HUDEP-2 (cell line): ENCODE results near the gene TUBA3D.
A peak's percentile ranks its signal among the peaks of the same experiment; 100 is the strongest.
"Not testable (repeated sequence)": the region's sequence is repeated elsewhere in the genome, so short reads cannot be mapped to it uniquely, and the experiment has no call there.

Source experiments
- DNase-seq, 76 experiments: peaks; one replicate each; lab custom pipeline; 2025; ENCODE audit not compliant: unreplicated experiment in 76 of 76; lab: John Stamatoyannopoulos, UW

The TUBA3D gene

DNA sequence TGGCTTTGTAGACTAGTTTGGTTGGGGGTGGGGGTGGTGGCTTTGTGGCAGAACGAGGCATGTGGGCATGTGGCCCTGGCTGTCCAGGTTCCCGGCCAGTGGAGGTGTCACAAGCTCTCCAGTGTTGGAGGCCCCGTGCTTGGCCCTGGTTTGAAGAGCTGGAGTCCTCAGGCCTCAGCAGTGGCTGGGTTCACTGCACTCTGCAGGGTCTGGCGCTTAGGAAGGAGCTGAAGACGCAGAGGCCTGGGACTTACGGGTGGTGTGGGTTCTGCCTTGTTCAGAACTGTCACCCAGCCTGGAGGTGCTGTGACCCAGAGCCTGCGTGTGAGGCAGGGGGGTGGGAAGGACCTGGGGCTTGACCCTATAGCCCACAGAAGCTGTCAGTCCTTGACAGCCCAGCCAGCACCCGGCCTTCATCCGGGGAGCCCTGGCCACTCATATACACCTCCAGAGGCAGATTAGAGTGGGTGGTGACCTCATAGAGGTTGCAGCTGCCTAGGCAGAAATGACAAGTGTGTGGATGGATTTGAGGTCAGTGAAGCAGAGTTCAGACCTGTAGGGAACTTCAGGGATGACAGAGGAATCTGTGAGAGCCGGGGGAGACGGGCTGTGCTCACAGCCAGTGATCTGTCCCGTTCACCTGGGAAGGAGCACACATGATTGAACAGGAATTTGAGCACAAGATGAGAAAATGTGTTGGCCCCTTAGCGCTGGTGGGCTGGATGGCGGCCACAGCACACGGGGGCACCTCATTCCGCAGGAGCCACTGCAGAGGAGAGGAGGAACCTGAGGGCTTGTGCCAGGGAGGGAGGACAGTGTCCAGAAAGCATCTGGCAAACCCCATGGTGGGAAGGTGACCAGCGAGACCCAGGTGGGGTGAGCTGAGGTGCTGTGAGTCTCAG, 36.3 kb downstream of the TUBA3D start:
- not testable (repeated sequence) for DNase-seq

DNA sequence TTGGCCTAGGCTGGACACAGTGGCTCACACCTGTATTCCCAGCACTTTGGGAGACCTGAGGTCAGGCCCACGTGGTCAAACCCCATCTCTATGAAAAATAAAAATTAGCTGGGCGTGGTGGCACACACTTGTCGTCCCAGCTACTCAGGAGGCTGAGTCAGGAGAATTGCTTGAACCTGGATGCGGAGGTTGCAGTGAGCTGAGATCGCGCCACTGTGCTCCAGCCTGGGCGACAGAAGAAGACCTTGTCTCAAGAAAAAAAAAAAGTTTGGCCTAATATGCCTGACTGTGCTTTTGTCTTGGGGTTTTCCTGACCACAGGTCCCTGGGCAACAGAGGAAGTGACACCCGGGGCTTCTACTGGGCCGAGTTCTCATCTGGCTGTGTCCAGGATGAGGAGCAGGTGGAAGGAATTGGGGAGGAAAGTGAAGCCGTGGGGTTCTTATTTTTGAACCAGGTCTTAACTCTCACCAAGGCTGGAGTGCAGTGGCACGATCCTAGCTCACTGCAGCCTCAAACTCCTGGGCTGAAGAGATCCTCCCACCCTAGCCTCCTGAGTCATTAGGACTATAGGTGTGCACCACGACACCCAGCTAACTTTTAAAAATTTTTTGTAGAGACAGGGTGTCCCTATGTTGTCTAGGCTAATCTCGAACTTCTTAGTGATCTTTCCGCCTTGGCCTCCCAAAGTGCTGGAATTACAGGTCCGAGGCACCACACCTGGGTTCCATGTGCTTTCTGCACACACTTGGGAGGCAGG, 38.7 kb downstream of the TUBA3D start:
- not testable (repeated sequence) for DNase-seq

DNA sequence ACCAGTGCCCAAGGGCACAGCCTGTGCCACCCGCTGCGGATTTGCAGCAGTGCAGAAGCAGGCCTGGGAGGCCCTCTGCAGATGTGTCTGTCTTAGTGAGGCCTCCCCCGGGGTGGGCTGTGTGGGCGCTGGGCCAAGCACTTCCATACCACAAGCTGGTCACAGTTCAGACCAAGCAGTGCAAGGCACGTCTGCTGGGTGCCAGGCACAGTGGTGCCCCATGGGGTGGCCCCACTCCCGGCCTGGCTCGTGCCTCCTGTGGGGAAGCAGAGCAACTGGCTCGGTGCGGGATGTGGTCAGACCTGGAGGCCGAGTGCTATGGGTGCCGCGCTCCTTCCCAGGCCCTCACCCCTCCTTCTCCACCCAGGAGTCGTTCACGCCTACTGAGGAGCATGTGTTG, 39.3 kb downstream of the TUBA3D start:
- DNase-seq, result not testable (repeated sequence)

DNA sequence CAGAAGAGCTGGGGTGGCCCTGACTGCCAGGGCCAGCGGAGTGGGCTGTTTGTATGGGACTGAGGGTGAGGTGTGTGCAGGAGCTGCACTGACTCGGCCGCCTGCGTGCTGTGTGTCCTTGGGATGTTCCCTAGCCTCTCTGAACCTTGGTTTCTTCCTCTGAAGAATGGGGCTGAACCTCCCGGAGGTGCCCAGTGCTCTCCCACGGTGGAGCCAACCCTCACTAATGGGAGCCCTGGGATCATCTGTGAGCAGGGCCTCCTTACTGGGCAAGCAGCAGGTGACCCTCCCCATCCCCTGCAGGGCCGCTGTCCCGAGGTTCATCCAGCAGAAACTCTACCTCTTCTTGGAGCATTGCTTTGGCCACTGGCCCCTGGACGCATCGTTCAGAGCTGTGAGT, 40.1 kb downstream of the TUBA3D start:
- no peak for DNase-seq

DNA sequence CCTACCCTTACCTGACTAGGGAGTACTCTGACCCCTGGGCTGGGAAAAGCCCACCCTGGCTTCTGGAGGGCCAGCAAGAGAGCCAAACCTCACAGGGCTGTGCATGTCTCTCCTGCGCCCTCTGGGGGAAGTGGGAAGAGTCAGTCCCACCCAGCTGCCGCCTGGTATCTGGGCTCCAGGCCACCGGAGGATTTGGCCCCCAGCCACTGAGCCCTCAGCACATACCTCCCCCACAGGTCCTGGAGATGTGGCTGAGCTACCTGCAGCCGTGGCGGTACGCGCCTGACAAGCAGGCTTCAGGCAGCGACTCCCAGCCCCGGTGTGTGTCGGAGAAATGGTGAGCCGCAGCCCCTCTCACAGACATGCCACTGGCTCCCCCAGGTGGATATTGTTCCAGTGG, 40.7 kb downstream of the TUBA3D start:
- peak in 48 of 76 experiments; percentile 2 to 58 (median 16) for DNase-seq

DNA sequence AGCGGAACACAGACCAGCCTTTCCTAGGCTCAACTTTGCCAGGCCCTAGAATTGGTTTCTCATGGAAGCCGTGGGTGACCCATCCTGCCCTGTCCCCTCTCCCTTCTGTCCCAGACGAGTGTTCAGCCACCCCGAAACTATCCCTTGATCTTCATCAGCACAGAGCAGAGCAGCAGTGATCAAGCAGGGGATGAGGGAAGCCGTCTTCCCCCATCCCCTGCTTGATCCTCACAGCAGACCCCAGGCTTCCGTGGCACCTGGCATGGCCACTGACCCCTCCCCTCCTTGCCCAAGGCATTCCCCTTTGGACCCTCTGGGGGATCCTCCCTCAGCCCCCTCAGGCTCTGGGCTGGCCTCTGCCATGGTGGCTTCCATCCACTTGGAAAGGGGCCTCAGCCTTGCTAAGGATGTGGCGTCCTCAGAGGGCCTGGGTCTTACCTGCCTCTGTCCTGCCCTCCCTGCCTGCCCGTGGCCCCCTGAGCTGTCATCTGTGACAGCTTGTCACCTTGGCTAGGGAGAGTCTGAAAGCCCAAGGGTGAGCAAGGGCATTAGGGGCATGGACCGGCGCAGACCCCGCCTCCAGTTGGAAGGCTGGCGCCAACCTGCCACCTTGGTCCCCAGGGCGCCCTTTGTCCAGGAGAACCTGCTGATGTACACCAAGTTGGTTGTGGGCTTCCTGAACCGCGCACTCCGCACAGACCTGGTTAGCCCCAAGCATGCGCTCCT, 41.4 kb downstream of the TUBA3D start:
- no peak for DNase-seq

DNA sequence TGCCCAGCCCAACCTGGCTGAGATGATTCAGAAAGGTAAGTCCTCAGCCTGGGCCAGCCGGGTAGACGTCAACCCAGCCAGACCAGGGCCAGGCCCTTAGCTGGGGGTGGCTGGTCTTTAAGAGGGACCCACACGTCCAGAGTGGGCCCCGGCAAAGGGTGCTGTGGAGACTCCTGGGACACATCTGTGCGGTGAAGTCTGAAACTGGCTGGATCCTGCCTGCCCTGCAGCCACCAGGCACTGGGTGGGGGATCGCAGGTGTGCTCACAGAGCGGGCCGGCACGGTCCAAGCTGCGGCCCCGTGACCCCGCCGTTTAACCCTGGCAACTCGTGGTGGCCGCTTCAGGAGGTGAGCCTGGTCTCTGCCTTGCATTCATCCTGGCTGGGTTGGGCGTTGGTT, 41.9 kb downstream of the TUBA3D start:
- not testable (repeated sequence) for DNase-seq

DNA sequence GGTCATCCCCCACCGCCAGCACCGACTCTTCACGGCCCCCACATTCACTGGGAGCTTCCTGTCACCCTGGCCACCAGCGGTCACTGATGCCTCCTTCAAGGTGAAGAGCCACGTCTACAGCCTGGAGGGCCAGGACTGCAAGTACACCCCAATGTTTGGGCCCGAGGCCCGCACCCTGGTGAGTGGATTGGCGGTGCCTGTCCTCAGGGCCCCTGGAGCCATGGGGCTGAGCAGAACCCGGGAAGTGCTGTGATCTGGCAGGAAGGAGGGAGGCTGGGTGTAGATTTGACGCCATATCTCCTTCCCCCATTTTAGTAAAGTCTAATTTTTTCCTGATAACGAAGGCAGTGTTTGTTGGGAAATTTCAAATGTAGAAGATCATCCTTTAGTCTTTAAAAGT, 42.6 kb downstream of the TUBA3D start:
- DNase-seq, result not testable (repeated sequence)

DNA sequence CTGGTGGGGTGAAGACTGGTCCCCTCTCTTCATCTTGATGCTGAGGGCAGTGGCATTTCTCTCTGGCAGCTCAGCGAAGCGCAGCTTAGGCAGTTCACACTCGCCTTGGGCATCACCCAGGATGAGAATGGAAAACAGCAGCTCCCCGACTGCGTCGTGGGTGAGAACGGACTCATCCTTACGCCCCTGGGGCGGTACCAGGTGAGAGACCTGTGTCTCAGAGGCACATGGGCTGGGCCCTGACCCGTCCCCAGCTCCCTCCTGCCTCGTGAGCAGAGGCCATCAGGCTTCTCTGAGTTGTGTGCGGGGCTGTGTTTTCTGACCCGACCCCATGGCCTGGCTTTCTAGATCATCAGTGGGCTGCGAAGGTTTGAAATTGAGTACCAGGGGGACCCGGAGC, 43.5 kb downstream of the TUBA3D start:
- no peak for DNase-seq

DNA sequence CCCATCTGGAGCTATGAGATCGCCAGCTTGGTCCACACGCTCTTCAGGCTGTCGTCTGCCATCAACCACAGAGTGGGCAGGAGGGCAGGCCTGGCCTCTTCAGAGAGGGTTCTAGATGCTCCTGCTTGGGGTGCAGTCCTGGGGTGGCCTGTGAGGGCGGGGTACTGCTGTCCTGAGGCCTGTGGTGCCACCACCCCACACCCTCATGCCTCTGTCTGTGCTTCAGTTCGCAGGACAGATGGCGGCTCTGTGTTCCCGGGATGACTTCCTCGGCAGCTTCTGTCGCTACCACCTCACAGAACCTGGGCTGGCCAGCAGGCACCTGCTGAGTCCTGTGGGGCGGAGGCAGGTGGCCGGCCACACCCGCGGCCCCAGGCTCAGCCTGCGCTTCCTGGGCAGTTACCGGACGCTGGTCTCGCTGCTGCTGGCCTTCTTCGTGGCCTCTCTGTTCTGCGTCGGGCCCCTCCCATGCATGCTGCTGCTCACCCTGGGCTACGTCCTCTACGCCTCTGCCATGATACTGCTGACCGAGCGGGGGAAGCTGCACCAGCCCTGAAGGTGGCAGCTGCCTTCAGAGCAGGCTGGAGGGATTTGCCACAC, 44.1 kb downstream of the TUBA3D start:
- not testable (repeated sequence) for DNase-seq

DNA sequence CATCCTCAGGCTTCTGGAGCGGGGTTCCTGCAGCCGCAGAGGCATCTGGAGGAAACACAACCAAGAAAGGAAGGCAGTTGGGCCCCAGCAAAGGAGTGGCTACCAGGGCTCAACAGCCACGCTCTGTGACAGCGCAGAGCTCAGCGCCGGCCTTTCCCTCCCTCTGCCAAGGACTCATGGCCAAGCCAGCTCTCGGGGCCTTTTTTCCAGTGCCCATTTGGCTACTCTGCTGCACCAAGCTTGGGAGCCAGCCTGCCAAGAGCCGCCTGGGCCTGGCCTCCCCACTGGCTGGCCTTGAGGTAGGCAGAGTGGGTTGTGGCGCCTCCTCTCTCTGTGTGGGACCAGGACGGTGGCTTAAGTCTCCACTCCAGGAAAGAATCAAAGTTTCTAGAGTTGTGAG, 44.6 kb downstream of the TUBA3D start:
- DNase-seq, result no peak

DNA sequence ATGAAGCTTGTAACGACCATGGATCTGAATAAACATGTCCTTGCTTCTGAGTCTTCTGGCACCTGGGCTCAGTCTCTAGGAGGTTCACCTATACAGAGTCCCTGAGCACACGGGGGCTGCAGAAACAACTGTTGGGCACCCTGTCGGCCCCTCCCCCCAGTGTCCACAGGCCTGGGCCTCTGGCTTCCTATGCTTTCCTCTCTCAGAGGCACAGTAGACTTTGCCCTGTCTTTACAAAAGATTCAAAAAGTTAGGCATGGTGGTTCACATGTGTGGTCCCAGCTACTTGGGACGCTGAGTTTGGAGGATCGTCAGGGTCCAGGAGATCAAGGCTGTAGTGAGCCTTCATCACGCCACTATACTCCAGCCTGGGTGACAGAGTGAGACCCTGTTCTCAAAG, 45.6 kb downstream of the TUBA3D start:
- not testable (repeated sequence) for DNase-seq

DNA sequence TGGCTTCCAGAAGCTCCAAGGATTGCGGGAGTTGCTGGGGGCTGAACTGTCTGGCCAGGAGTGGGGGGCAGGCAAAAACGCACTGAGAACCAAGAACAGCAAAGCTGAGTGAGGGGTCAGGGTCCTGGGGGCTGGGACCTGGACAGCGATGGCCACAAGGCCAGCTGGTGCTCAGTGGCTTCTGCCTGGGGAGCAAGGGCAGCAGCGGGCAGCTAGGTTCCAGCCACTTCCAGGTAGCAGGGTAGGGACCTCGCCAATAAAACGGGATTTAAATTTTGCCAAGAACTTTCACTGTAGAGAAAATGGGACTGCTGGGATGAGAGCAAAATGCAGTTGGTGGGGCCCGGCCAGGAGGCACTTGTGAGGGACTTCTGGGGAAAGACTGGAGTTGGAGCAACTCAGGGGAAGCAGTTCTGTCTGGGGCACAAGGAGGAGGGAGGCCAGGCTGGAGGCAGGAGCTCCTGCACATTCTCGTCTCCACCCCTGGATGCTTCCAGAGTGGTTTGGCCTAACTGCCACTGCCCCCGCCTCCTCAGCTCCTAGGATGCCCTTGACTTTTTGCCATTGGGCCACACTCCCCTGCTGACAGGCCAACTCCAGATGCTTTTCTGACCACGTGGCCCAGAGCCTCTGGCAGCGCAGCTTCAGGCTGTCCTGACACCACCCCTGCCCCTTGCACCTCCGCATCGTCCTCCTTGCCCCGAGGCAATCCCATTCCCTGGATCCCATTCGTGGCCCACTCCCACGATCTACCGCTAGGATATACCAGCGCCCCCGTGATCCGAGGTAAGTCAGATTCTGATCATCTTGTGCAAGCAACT, 46.3 kb downstream of the TUBA3D start:
- no peak for DNase-seq

DNA sequence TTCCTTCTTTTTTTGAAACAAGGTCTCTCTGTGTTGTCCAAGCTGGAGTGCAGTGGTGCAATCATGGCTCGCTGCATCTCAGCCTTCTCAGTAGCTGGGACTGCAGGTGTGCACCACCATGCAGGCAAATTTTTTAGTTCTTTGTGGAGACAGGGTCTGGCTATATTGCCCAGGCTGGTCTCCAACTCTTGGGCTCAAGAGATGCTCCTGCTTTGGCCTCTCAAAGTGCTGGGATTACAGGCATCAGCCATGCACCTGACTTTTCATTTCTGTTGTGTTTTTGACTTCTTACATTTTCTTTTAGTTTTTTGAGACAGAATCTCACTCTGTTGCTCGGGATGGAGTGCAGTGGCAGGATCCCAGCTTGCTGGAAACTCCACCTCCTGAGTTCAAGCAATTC, 49.3 kb downstream of the TUBA3D start:
- DNase-seq, result not testable (repeated sequence)

DNA sequence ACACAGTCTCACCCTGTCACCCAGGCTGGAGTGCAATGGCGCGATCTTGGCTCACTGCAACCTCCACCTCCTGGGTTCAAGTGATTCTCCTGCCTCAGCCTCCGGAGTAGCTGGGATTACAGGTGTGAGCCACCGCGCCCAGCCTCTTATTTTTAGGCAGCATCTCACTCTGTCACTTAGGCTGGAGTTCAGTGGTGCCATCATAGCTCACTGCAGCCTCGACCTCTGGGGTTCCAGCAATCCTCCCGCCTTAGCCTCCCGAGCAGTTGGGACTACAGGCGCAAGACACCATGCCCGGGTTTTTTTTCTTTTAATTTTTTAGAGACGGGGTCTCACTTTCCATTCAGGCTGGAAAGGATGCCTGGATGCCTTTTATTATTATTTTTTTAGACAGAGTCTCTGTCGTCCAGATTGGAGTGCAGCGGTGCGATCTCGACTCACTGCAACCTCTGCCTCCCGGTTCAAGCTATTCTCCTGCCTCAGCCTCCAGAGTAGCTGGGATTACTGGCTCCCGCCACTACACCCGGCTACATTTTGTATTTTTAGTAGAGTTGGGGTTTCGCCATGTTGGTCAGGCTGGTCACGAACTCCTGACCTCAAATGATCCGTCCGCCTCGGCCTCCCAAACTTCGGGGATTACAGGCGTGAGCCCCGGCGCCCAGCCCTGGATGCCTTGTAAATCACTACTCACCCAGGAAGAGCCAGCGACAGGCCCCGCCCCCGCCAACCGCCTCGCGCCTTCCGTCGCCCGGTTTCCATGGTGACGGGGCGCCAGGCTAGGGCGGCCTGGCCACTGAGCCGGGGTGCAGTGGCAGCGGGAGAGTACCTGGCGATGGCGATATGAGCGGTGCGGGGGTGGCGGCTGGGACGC, 51.4 kb downstream of the TUBA3D start, which contains the start of gene CCDC74A:
CCDC74A (plus strand) TSS at position 758 of the 871 bp plus-strand sequence; CDS start at position 841, 83 bp downstream.
- DNase-seq, result peak in 47 of 76 experiments; percentile 2 to 65 (median 35)

DNA sequence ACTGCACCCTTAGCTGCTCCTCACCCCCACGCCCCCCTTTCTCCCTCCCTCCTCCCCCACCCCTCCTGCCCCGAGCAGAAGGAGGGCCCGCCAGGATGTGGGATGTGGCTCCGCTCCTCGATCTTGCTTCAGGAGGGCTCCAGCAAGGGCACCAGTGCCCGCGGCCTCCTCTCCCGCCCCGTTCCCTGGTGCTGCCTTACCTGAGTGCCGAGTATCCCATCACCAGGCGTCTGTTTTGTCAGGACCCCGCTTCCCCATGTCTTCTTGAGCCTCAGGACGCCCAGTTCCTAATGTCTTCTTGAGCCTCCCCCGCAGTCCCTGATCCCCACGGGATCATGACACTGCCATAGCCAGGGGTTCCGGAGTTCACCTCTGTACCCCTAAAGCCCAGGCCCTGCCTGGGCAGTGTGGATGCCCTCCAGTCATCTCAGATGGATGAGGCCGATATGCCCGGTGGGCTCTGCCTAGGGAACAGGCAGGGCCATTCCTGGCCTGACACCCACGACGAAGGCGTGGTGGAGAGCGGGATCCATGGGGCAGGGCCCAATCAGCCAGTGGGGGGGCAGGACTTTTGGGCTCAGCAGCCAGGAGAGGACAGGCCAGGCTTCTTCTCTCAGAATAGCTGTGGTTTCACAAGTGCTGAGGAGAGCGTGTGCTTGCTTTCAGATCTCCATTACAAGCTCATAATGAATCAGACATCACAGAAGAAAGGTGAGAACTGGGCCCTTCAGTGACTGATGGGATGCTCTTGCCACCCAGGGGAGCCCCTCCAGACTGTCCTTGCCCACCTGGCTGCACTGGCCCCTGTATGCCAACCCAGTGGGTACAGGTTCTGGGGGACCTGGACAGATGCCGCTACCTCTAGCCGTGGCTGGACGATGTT, 53.3 kb downstream of the TUBA3D start:
- DNase-seq, result not testable (repeated sequence)

DNA sequence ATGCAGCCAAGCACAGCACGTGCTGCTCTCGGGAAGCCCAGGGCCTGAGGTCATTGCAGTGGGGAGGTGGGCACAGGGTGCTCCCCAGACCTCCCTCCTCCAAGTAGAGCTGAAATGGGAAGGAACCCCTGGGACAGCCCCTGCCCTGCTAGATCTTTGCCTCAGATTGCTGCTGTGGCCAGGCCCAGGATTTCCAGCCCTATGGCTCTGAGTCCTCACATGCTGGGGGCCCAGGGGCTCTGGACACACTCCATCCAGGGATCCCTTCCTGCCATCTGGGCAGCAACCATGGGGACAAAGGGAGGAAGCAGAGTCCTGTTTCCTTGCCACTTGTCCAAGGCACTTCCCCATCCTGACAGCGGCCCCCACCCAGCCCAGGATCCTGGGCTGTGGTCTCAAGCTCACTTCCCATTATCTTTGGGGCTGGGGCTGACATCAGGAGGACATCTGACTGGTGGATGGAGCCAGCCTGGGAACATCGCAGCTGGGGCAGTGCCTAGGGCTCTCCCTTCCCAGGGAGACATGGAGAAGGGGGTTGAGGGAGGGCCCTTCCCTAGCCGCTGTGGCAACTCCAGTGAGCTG, 54.0 kb downstream of the TUBA3D start:
- not testable (repeated sequence) for DNase-seq
